Dermis microvascular lymphatic vessel endothelial cell (primary cell): ENCODE data around the gene RNF133. TPM values are rescaled to one million over a fixed set of nuclear protein-coding genes. Genes with fewer than 3 reads are reported as not detected.

ENCODE experiments used
- DNase-seq, 2 donors: peaks; one replicate each; pipeline versions ENCODE4 v3.0.0 to v3.0.0-alpha.2; 2010; ENCODE audit warnings: low read depth in 2 of 2
- total RNA-seq: library from RNA; depleted of rRNA; stranded (reverse); fragments of >200 nt; gene quantifications from 2 replicates; pipeline ENCODE4 v1.2.1, GENCODE V29; 2014

RNF133 gene, protein sequence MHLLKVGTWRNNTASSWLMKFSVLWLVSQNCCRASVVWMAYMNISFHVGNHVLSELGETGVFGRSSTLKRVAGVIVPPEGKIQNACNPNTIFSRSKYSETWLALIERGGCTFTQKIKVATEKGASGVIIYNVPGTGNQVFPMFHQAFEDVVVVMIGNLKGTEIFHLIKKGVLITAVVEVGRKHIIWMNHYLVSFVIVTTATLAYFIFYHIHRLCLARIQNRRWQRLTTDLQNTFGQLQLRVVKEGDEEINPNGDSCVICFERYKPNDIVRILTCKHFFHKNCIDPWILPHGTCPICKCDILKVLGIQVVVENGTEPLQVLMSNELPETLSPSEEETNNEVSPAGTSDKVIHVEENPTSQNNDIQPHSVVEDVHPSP
- total RNA-seq: 0.51 and 1.0 TPM in 2 replicates

DNA sequence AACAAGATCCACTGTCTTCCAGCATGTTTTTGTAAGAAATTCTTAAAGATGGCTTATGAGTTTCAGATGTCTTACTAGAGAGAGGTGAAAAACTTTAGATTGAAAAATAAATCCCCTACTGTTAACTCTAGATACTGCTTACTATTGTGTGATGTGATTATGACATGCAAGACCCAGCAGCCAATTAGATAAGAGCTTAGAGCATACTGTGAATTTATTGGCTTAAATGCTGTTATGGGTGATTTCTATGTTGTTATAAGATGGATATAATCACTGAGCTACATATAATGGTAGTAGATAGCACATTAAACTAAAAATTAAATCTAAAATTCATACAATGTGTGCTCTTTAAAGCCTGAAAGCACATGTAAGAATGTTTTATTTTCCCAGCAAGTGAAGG, at the start of gene RNF133:
RNF133 (minus strand) TSS at position 101 of the 400 bp plus-strand sequence. CDS start 199 bp downstream, outside the sequence.
- no peak for DNase-seq

GRCh38 chr7:122748195-122748594, 49.3 kb upstream of the RNF133 start:
- no peak for DNase-seq

GRCh38 chr7:122746948-122747347, 48.0 kb upstream of the RNF133 start:
- no peak for DNase-seq

DNA sequence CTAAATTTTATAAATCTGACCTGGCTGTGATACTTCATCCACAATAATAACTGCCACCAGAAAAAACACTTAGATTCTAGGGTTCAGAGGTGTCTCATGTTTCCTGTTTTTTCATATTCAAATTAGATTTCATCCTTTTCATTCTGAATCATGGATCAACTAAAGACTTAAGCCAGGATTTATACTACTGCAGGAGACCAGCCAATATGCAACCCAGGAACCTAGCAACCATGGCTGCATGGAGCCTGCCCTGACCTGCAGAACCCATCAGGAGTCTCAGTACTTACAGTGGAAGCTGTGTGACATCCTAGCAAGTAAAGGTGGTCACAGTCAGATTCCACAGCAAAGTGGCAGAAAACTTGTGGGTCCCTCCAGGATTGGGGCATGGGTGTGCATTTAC, 44.3 kb upstream of the RNF133 start:
- peak in 1 of 2 donors; percentile 24 for DNase-seq

- no peak for DNase-seq
Observed at GRCh38 chr7:122738947-122739346, 40.0 kb upstream of the RNF133 start.

- no peak for DNase-seq
Observed at GRCh38 chr7:122736183-122736582, 37.3 kb upstream of the RNF133 start.

DNA sequence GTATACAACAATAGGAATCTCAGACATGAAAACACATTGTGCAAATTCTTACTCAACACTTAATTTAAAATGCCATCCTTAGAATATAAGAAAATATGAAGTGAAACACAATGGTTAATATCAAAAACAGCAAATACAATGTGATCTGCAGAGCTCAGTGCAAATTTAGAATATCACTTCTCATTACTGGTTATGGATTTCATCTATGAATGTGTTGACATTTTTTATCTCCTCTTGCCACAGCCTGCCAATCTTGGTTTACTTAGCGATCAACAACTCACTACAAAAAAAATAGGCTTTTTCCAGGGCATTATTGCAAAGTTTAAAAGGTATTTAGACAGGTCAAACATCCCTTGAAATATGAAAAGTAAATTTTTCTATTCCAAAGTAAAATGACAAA, 28.8 kb upstream of the RNF133 start:
- DNase-seq: no peak

DNA sequence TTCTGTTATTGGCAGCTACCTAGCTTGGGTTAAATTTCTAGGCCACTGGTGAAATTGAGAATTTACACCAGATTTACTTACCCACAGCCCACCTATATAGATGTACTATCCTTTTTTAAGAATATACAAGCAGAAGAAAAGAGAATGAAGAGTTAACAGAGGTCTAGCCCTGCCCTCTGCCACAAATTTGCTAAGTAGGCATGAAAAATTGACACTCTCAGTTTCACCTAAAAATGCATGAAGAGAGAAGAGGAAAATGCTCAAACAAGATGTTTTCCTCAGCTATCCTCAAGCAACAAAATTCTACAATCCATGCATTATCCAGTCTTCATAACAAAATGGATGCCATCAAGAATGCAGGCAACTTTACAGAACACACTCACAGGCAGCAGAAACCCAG, 28.4 kb upstream of the RNF133 start:
- DNase-seq: no peak

DNA sequence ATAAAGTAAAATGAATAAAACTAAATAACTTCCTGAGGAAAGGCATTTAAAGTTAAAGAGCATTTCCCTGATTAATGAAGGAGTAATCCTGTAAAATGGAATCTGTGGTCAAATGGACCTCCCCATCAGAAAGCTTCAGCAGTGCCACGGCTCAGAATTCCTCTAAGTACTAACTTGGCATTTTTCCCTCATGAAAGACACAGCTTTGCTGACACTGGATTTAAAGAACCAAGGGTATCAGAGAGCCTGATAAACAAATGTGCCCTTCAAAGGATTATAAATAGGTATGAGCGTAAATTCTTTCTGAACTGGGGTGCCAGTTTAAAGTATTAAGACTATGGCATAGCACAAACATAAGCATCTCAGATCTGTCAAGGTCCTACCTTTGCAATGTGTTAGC, 28.0 kb upstream of the RNF133 start:
- DNase-seq: no peak

DNA sequence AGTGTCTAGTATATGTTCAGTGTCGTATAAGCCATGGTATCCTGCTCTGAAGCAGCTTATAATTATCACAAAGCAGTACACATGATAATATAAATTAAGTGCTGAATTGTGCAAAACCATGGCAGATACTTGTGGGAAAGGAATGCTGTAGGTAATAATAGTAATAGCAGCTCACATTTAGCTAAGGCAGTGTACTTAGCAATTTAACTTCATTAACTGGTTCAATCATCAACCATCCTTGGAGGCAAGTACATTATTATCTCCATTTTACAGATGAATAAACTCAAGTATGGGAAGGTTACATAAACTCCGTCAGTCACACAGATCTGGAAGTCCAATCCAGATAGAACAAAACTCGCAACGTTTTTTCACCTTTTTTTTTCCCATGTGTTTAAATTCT, 25.4 kb upstream of the RNF133 start:
- DNase-seq: no peak

DNA sequence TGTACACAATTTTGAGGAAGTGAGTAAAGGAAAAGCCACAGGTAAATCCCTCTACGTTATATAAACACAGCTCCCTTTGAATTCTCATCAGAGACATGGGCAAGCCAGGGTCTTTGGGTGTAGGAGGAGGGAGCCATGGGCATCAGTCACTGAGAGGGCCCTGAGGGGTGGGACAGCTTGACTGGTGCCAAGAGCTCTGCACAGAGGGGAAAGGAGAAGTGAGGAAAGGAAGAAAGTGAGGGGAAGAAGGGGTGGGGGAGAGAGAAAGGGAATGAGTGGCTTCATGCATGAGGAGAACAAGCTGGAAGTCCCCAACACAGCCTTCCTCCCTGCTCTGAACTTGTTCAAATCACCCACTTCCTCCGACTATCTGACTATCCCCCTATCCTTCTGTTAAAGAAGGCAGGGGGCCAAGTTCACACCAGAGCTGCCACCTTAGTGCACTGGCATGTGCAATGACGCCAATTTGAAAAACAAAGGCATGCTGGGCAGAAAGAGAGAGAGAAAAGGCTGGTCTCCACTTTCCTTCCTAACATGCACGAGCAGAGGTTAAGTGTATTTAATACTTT, 20.2 kb upstream of the RNF133 start:
- DNase-seq: no peak

DNA sequence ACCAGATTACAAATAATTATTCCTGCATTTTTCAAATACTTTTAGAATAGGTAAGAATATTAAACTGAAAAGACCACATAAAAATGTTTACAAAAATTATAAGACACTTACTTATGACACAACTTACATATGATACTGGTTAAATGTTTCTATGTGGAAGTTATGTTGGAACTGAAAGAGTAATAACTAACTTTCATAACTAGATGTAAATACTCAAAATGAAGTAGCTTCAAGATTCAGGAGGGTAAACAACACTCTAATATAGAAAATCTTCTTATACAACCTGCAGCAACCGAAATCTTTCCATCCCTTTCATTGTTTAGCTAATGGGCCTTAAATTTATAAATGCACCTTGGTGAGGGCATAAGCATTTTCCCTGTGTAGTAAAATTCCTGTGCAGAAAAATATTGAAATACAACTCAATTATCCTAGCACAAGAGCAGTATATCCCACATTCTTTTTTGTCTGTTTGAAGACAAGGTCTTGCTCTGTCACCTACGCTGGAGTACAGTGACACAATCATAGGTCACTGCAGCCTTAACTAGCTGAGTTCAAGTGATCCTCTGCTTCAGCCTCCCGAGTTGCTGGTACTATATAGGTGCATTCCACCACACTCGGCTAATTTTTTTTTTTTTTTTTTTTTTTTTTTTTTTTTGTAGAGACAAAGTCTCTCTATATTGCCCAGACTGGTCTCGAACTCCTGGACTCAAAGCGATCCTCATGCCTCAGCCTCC, 18.6 kb upstream of the RNF133 start:
- DNase-seq: no peak

DNA sequence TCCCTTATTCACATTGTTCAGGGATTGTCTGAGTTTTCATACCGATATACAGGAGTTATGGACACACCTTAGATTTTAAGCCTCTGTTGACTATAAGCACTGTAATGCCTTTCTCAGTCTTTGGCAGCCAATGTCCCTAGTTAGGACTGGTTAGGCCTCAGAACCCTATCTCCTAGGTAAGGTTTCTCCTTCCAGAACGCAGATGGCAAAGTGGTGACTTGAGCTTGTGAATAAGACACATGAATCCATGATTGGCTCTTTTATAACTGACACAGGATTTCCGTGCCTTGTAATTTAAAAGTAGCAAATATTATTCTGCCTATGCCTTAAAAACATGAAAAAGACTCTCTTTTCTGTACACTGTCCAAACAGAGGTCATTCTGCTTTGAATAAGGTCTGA, 16.3 kb upstream of the RNF133 start:
- no peak for DNase-seq

GRCh38 chr7:122710916-122711315, 12.0 kb upstream of the RNF133 start:
- no peak for DNase-seq

DNA sequence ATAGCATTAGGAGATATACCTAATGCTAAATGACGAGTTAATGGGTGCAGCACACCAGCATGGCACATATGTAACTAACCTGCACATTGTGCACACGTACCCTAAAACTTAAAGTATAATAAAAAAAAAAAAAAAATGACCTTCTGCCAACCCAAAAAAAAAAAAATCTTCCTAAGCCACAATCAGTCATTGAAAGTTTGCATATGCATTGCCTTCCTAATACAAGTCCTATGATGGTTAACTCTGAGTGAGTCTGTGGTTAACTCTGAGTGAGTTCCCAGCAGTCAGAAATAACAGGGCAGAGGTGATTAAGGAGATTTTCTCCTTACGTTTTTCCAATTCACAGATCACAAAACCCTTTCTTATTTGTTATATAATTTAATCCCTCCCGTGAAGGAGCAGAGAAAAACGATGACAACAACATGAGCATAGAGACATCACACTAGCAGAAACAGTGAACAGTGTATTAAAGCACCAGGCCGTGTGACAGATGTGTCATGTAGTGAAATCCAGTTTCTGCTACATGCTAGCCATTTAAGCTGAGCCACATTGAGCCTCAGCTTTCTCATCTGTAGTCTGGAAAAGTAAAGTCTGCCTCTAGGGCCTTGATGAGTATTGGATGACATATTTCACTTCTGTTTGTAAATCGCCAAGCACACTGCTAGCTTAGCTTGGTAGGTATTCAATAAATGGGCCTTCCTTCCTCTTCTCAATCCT, 11.2 kb upstream of the RNF133 start:
- DNase-seq: no peak

DNA sequence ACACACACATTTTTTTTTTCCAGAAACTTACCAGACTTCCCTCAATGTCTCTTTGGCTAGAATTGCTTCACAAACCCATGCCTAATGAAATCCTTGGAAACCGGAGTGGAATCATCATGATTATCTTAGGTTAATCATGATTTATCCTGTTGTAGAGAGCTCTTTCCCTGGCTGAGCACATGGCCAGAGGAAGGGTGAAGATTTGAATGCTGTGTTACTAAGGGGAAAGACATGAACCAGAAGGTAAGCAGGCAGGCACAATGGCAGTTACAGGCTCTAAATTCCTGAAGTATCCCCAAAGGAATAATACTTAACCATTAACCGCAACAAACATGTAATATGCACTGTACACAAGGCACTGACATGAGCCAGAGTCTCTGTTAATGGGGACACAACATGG, 7.9 kb upstream of the RNF133 start:
- DNase-seq: no peak

DNA sequence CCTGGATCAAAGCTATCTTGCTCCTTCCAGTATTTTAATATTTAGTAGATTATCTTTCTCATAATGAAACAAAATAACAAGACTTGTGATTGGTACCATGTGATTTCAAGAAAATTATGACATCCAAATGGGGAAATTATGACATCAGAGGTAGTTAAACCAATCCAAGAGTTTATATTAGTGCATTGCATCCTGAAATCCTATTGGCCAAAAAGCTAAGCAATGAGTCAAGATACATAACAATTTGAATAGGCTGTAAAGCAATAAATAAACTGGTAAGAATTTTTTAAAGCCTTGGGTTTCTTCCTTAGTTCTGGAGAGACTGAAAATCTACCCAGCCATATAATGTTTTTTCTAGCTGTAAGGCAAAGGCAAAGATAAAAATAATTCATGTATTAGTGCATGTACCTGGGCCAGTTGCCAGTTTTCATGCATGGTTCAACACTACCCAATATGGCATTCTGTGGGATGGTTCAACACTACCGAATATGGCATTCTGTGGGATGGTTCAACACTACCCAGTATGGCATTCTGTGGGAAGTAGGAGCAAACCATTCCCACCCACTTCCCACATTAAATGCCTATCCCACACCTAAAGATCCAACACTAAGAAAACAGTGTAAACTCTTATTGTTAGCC, 4.1 kb upstream of the RNF133 start, which contains the start of gene RNF148:
RNF148 (minus strand) TSS at position 51 of the 639 bp plus-strand sequence. CDS start 172 bp downstream, outside the sequence.
- DNase-seq: no peak

GRCh38 chr7:122695816-122696215, 3.1 kb downstream of the RNF133 start:
- no peak for DNase-seq

DNA sequence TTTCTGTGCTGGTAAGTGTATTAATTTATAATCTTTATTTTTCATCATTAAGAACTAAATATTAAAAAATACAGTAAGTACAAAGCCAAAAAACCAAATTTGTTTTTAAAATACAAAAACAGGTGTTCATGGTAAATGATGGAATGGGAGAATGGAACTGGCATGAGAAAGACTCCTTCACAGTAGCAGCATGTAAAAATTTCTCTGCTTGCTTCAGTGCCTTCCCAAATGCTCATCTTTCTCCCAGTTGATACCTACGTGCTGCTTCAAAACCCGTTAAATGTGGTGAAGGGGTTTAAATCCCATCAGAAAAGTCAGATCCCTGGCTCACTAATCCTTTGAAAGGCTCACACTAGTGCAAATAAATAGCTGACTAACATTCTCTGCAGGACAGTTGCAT, 4.2 kb downstream of the RNF133 start:
- no peak for DNase-seq

DNA sequence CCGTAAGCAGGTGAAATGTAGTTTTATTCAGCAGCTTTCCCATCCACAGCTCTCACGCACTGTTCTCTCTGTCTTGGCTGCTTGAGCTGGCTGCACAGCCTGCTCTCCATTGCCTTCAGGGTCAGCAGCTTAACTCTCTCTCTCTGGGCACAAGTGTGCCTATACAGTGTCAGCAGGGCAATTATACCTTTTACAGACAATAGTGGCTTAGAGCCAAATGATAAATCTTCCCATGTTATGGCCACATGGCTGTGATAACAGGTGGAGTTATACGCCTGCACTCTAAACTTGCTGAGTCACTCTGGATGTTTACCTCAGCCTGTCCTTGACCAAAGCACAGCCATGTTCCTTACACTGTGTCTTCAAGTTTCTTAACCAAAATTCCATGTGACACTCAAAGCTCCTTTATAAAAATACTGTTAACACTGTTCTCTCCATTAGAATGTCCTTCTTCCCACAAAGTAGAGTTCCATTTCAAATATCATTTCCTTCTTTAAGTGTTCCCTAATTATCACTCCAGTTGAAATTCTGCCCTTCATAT, 6.1 kb downstream of the RNF133 start:
- DNase-seq: no peak
